Chondrocyte (in vitro differentiated cells): ENCODE data around the gene MDM1. TPM values are rescaled to one million over a fixed set of nuclear protein-coding genes. Genes with fewer than 3 reads are reported as not detected.
A peak's percentile ranks its signal among the peaks of the same experiment; 100 is the strongest.

Experiments used
- DNase-seq: peaks from one replicate; pipeline ENCODE4 v3.0.0; 2021; ENCODE audit warnings: mixed read lengths, low spot score
- H3K27ac Mint-ChIP-seq: one replicate; pipeline ENCODE4 v1.8.0; 2021; ENCODE audit warnings: mild to moderate bottlenecking, moderate library complexity, mixed read lengths; ENCODE audit not compliant: unreplicated experiment
- H3K27me3 Mint-ChIP-seq: 2 replicates; pipeline ENCODE4 v1.8.0; 2021; ENCODE audit warnings: low read depth, mixed read lengths
- H3K36me3 Mint-ChIP-seq: 2 replicates; pipeline ENCODE4 v1.8.0; 2021; ENCODE audit warnings: low read depth, mixed read lengths
- H3K4me1 Mint-ChIP-seq: 2 replicates; pipeline ENCODE4 v1.8.0; 2021; ENCODE audit warnings: low read depth, mild to moderate bottlenecking, mixed read lengths
- H3K4me3 Mint-ChIP-seq: one replicate; pipeline ENCODE4 v1.8.0; 2021; ENCODE audit warnings: mild to moderate bottlenecking, moderate library complexity, mixed read lengths; ENCODE audit not compliant: unreplicated experiment
- H3K9me3 Mint-ChIP-seq: 2 replicates; pipeline ENCODE4 v1.8.0; 2021; ENCODE audit warnings: low read depth, mixed read lengths
- total RNA-seq: library from RNA; stranded (reverse); gene quantifications from 3 replicates; pipeline ENCODE4 v1.2.1, GENCODE V29; 2021
- TF ChIP-seq, protein P1 (sequence below): fragments of 200-600 bp; sonication (generic); IDR thresholded peaks from 2 replicates; pipeline ENCODE4 v1.5.0; 2021; ENCODE audit warnings: antibody characterized with exemption, mild to moderate bottlenecking, moderate library complexity

Gene MDM1
- total RNA-seq, 1 donor from 2014 or later = 9.5 TPM

DNA sequence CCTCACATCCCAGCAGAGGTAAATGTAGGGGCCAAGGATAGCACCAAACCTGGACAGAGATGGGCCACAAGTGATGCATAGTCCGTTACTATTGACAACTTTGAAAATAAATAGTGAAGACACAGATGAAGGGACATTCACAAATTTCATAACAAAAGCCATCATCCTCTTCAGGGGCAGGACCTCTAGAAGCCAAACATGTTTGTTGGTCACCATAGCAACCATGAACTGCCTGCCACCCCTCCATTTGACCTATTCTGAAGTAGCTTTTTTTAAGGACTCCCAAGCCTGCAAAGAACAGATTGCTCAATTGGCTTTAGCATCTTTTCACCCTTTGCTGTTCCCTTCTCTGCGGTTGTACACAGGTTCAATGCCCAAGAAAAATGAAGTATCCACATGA, 35.7 kb upstream of the MDM1 start:
- Mint-ChIP-seq H3K4me3 (no peak overlapping the region), H3K36me3 (no peaks in the 10 kb centered on the region)

DNA sequence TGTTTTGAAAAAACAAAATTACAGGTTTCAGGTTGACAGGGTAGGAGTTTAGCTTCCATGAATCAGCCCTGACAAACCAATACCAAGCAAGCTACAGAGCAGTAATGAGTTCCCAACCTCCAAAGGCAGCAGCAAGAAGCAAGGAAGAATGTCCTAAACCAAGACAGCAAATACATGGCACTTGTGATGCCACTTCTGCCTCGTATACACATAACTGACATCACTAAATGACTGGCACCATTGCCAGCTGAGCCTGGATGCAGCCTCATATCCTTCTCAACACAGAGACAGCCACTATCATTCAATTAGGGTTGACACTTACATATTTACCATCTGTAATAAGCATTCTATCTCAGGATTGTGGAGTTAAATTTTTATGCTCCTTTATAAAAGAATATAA, 35.0 kb upstream of the MDM1 start:
- Mint-ChIP-seq H3K27me3 (no peaks in the 10 kb centered on the region), H3K9me3 (no peaks in the 10 kb centered on the region), H3K36me3 (no peaks in the 10 kb centered on the region), H3K4me1 (peaks cover 38% of the 10 kb centered on the region), H3K27ac (no peak overlapping the region), H3K4me3 (no peak overlapping the region)
- DNase-seq = no peak
- TF ChIP-seq, protein P1, sequence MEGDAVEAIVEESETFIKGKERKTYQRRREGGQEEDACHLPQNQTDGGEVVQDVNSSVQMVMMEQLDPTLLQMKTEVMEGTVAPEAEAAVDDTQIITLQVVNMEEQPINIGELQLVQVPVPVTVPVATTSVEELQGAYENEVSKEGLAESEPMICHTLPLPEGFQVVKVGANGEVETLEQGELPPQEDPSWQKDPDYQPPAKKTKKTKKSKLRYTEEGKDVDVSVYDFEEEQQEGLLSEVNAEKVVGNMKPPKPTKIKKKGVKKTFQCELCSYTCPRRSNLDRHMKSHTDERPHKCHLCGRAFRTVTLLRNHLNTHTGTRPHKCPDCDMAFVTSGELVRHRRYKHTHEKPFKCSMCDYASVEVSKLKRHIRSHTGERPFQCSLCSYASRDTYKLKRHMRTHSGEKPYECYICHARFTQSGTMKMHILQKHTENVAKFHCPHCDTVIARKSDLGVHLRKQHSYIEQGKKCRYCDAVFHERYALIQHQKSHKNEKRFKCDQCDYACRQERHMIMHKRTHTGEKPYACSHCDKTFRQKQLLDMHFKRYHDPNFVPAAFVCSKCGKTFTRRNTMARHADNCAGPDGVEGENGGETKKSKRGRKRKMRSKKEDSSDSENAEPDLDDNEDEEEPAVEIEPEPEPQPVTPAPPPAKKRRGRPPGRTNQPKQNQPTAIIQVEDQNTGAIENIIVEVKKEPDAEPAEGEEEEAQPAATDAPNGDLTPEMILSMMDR = no peak

More for the DNA sequence above, 35.7 kb upstream of the MDM1 start:
- Mint-ChIP-seq H3K27me3 (no peaks in the 10 kb centered on the region), H3K4me1 (peaks cover 38% of the 10 kb centered on the region), H3K9me3 (no peaks in the 10 kb centered on the region), H3K27ac (no peak overlapping the region)
- no peak for DNase-seq
- TF ChIP-seq, protein P1 = no peak

DNA sequence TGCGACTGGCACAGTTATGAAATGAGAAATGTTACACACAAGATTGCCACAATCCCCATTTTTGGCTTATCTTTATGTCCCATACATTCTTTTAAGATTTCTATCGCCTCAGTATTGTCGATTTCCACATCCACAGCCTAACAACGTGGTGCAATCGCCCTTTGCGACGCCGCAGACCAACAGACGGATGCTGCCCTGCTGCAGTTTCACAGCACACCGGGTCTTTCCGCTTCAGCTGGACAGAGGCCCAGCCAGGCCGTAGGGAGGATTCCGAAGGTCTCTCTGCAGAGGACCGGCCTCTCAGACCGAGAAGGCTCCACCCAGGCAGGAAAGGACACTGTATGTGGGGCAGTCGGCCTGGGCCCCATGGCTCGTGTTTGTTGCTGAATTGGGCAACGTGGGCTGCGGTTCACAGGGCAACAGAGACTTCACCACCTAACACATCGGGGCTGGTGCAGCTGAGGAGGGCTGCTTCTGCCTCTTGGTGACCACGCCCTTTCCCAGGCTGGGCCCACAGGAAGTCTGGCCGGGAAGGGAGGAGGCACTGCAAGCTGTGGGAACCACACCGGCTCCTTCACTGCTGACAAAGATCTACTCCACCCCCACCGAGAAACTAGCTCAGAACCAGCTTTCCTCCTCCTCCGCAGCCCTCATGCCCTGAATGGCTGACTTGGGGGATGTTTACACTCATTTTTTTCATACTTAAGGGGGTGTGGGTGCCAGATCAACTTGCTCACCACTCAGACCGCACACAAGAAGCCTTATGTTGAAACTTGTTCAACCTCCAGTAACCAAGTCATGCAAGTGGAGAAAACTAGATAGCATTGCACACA, 32.9 kb upstream of the MDM1 start:
- DNase-seq = peak; percentile 95
- no peaks in the 10 kb centered on the region for H3K36me3 Mint-ChIP-seq
- H3K9me3 Mint-ChIP-seq = no peaks in the 10 kb centered on the region
- H3K4me1 Mint-ChIP-seq = peaks cover 38% of the 10 kb centered on the region
- TF ChIP-seq, protein P1 = peak; percentile 24
- H3K27ac Mint-ChIP-seq = peak overlapping the region; percentile 95
- H3K27me3 Mint-ChIP-seq = no peaks in the 10 kb centered on the region
- peak overlapping the region; percentile 57 for H3K4me3 Mint-ChIP-seq

DNA sequence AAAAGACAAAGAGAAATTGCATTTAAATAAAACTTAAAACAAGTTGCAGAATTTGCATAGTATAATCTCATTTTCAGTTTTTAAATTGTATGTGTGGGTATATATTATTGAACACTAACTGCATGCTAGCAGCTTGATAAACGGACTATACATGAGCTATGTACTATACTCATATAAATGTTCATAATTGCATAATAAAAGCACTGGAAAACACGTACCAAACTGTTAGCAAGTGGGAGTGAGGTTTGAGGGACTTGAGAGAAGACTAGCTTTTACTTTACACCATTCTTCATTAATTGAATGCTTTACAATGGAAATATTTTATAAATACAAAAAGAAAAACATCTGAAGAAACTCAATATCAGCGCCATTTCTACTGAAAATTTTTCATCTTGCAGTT, 32.2 kb upstream of the MDM1 start:
- Mint-ChIP-seq H3K4me3 (no peak overlapping the region), H3K9me3 (no peaks in the 10 kb centered on the region), H3K36me3 (no peaks in the 10 kb centered on the region), H3K4me1 (peaks cover 36% of the 10 kb centered on the region), H3K27ac (no peak overlapping the region), H3K27me3 (no peaks in the 10 kb centered on the region)
- TF ChIP-seq, protein P1 = no peak
- DNase-seq = no peak

DNA sequence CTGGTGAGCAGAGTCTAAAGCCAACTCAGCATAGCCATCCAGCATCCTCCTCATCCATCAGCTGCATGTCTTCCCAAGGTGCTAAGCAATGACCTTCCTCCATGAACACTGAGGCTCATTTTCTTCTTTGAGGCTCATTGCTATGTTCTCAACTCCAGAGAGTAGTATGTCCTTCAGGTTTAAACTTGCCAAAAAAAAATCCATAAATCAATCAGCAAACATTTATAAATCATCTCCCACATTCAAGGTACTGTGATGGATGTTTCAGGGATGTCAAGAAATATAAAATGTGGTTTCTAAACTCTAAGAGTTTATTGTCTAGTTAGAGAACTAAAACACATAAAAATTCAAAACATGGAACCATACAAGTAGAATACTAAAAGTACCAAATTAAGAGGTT, 29.8 kb upstream of the MDM1 start:
- Mint-ChIP-seq H3K27ac (no peak overlapping the region), H3K27me3 (no peaks in the 10 kb centered on the region), H3K4me1 (peaks cover 34% of the 10 kb centered on the region), H3K36me3 (no peaks in the 10 kb centered on the region), H3K9me3 (no peaks in the 10 kb centered on the region), H3K4me3 (no peak overlapping the region)
- no peak for DNase-seq
- TF ChIP-seq, protein P1 = no peak
